Peyer's patch (tissue), 4 donors: ENCODE measurements around the gene PTEN.

Experiments
- POLR2A ChIP-seq, 2 donors: fragments of 450-650 bp; IDR thresholded peaks; one replicate each; pipeline ENCODE4 v1.5.1; 2017; ENCODE audit warnings: antibody characterized with exemption in 2 of 2, mild to moderate bottlenecking in 2 of 2, moderate library complexity in 2 of 2
- TF ChIP-seq, protein P1 (sequence below), 6 experiments: fragments of 450-650 bp in 4 of 6; fragments of 200-600 bp in 2 of 6; sonication (generic) in 1 of 6; IDR thresholded peaks; one replicate each; pipeline ENCODE4 v1.5.1; 2017 to 2019; ENCODE audit warnings: antibody characterized with exemption in 6 of 6, mild to moderate bottlenecking in 3 of 6, moderate library complexity in 1 of 6

DNA sequence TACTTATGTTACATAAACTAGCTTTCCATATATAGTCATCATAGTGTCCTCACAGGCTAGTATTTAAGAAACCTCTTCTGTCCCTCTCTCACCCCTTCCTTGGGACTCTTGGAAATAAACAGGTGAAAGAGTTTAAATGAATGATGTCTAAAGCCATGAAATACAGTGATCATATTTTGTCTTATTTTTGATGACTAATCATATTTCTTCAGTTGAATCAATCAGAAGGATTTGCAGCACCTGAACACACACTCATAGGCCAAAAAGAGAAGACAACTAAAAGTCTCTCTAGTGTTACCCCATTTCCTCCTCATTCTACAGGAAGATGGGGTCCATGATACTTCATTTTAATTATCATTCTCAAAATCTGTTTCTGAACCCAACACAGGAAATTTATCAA is 36.8 kb upstream of the PTEN start:
- TF ChIP-seq POLR2A (IDR thresholded peaks at IDR 0.05) = no peak
- TF ChIP-seq, protein P1, sequence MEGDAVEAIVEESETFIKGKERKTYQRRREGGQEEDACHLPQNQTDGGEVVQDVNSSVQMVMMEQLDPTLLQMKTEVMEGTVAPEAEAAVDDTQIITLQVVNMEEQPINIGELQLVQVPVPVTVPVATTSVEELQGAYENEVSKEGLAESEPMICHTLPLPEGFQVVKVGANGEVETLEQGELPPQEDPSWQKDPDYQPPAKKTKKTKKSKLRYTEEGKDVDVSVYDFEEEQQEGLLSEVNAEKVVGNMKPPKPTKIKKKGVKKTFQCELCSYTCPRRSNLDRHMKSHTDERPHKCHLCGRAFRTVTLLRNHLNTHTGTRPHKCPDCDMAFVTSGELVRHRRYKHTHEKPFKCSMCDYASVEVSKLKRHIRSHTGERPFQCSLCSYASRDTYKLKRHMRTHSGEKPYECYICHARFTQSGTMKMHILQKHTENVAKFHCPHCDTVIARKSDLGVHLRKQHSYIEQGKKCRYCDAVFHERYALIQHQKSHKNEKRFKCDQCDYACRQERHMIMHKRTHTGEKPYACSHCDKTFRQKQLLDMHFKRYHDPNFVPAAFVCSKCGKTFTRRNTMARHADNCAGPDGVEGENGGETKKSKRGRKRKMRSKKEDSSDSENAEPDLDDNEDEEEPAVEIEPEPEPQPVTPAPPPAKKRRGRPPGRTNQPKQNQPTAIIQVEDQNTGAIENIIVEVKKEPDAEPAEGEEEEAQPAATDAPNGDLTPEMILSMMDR (IDR thresholded peaks at IDR 0.05) = no peak
